Activated effector memory CD4-positive, alpha-beta T cell treated with Interleukin-2 at 50 U/mL for 16 hours (primary cell): Measurements from ENCODE around the gene SLX4IP.
"Not testable (repeated sequence)": the region's sequence is repeated elsewhere in the genome, so short reads cannot be mapped to it uniquely, and the experiment has no call there.

Experiments used
- DNase-seq: peaks from one replicate; pipeline ENCODE4 v3.0.0-alpha.2; 2020

SLX4IP gene

DNA sequence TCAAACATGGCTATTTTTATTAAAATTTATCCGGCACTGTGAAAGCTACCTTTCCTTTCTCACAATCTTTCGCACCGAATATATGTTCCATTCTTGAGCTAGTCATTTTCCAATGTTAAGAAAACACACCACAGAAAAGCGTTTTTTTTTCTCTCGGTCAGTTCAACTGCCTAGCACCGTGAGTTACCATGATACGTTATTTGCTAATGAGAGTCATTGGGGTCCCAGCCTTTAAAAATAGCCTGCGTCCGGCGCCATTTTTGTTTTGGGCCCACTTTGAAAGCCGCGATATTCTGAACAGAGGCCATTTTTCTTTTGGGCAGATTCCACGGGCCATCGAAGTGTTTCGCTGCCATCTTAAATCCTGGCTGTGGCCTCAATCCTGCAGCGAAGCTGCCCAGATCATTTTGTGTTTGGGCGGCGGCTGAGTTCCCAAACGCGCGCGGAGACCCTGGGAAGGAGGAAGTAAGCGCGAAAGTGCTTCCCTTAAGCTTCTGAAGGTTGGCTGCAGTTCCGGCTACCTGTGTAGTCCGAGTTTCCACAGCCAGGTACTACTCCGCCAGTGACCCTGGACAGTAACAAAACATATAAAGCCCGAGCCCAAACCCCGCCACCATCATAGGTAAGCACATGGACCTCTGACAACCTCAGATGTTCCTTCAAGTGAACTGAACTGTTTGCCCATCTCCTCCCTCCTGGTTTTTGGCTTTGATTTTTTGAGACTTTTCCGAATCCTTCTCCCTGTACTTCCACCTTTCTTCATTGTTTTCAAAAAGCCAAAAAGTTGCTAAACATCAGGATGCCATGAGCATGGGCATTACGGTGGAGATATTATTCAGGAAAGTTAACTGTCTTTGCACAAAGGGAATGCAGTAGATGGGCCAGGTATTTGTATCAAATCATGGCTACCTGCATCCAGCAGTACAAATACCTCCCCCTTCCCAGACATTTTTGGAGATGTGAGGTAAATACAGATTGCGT lies at the start of gene SLX4IP:
Gene SLX4IP, plus strand, starts transcription at position 474 of the 981 bp plus-strand sequence. CDS start 22,900 bp downstream, outside the sequence.
- DNase-seq = peak; percentile 78

DNA sequence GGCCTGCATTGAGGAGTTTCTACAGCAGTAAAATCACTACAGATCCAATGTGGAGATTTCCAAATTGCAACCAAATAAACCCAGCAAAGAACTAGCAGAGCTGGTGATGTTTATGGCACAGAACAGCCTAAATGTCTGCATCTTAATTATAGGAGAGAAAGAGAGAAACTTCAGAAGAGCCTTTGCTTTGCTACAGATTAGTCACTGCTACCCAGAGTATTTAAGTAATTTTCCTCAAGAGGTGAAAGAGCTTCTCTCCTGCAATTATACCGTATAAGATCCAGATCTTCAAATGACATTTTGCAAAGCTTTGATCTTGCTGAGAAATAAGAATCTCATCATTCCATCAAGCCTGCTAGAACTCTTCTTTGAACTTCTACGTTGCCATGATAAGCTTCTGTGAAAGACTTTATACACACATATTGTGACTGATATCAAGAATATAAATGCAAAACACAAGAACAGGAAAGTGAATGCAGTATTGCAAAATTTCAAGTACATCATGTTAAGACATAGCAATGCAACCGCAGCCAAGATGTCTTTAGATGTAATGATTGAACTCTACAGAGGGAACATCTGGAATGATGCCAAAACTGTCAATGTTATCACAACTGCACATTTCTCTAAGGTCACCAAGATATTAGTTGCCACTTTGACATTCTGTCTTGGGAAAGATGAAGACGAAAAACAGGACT lies 49.1 kb upstream of the SLX4IP start:
- no peak for DNase-seq

DNA sequence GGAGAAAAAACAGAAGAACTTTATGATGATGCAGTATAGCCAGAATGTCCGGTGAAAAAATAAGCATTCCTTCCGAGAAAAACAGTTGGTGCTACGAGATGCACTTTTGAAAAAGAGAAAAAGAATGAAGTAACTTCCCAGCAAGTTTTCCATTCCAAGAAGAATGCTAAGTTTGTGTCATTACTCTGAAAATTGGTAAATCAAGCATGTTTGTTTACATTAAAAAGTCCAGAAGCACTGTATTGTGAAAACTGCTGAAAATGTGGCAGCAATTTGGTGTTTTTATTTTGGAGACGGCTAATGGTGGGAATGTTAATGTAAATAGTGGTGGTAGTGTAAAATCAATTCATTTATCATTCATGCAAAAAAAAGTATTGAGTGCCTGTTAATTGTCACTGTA lies 47.4 kb upstream of the SLX4IP start:
- no peak for DNase-seq

DNA sequence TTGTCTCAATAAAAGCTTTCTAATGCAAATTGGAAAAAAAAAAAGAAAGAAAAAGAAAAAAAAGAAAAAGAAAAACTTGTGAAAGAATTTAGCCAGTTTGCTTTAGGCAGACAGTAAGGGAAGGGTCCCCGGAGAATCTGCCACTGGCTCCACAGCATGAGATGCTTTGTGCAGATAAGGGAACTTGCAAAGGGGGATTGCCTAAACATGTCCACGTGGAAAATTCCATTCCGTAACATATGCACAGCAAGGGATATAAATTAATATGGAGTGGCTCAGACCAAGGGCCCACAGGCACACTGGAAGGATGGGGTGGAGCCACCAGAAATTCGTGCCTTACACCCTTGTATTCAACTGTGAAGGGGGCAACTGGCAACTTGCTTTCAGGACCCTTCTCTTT lies 46.5 kb upstream of the SLX4IP start:
- no peak for DNase-seq

DNA sequence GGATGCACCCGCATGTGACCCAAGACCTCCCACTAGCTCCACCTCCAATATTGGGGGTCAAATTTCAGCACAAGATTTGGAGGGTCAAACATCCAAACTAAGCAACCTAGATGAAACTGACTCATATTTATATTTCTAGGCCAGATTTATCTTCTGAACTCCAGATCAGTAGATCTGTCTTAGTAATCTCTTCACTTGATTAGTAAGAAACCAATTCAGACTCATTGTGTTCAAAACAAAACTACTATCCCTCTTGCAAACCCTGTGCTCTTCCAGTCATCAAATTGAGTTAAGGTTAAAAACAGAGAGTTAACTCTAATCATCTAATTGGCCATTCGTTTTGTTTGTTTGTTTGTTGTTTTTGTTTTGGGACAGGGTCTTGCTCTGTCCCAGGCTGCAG lies 44.4 kb upstream of the SLX4IP start:
- no peak for DNase-seq

DNA sequence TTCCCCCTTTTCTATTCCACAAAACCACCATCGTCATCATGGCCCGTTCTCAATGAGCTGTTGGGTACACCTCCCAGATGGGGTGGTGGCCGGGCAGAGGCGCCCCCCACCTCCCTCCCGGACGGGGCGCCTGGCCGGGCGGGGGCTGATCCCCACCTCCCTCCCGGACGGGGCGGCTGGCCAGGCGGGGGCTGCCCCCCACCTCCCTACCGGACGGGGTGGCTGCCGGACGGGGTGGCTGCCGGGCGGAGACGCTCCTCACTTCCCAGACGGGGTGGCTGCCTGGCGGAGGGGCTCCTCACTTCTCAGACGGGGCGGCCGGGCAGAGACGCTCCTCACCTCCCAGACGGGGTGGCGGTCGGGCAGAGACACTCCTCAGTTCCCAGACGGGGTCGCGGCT lies 40.4 kb upstream of the SLX4IP start:
- DNase-seq = not testable (repeated sequence)

DNA sequence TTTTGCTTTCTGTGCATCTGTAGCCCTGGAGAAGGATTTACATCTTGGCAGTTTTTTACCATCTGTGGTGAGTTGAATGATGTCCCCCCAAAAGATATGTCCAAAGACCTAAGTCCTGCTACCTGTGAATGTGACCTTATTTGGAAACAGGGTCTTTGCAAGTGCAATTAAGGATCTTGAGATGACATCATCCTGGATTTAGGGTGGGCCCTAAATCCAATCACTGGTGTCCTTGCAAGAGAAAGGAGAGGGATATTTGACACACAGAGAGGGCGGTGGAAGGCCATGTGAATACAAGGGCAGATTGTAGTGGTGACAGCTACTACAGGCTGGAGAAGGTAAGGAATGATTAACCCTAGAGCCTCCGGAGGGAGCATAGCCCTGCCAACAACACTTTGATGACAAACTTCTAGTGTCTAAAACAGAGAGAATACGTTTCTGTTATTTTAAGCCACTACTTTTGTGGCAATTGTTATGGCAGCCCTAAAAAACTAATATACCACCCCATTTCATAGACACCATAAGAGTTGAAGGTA lies 36.2 kb upstream of the SLX4IP start:
- DNase-seq = no peak

DNA sequence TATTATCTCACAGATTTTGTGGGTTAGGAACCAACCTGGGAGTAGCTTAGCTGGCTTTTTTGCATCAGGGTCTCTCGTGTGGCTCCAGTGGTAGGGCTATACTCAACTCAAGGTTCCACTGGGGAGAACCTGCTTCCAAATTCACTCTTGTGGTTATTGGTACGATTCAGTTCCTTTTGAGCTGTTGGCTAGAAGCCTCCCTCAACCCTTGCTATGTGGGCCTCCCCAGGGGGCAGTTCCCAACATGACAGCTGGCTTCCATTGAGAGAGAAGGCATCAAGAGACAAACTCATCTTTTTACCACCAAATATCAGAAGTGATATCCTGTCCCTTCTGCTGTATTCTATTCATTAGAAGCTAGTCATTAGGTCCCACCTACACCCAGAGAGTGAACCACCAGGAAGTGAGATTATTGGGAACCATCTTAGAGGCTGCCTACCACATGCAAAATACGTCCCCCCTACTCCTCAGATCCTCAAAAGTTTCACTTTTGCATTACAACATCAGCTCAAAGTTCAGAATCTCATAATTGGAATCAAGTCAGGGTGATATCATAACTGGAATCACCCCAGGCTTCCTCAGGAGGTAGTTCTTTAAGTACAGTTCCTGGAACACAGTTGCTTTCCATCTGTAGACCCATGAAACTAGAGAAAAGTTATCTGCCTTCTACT lies 32.0 kb upstream of the SLX4IP start:
- DNase-seq = no peak

DNA sequence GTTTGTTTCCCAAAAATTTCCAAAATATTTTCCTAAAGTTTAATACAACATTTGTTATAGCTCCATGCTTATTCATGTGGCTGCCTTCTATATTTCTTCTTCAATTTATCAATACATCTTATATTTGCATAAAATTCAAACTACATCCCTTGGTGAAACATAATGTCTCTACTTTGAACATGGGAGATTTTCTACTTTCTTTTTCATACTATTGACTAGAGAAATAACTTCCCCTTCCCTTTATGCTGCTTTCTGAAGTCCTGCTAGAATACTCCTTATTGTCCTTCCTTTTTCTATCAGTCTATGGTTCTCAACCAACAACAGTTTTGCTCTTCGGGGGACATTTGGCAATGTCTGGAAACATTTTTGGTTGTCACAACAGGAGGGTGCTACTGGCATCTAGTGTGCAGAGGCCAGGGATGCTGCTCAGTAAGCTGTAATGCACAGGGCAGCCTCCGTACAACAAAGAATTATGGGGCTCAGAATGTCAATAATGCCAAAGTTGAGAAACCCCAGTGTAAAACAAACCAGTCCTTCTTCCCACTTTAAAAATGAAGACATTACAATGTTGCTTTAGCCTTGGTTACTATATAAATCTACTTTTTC lies 31.0 kb upstream of the SLX4IP start:
- no peak for DNase-seq

DNA sequence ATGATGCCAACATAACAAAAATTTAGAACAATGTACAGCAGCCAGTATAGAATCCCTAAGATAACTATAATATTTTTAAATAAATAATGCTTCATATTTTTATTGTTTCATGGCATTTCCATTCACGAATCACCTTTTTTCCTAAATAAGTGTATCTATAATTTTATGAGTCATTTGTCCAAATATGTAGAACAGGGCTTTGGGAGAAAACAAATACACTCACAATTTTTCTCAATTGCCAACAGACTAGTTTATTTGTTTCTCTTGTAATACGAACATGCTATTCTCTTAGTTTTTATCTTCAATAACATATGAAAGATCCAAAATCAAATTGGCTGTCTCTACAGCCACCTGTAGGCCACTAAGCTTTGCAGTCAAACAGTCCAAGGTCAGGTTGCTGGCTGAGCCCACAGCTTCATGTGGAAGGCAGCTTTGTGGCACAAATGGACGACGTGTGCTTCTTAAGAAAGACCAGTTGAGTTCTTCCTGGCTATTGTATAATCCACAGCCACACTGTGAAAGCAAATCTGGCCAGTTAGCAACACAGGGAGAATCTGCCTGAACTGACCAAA lies 30.1 kb upstream of the SLX4IP start:
- DNase-seq = no peak

DNA sequence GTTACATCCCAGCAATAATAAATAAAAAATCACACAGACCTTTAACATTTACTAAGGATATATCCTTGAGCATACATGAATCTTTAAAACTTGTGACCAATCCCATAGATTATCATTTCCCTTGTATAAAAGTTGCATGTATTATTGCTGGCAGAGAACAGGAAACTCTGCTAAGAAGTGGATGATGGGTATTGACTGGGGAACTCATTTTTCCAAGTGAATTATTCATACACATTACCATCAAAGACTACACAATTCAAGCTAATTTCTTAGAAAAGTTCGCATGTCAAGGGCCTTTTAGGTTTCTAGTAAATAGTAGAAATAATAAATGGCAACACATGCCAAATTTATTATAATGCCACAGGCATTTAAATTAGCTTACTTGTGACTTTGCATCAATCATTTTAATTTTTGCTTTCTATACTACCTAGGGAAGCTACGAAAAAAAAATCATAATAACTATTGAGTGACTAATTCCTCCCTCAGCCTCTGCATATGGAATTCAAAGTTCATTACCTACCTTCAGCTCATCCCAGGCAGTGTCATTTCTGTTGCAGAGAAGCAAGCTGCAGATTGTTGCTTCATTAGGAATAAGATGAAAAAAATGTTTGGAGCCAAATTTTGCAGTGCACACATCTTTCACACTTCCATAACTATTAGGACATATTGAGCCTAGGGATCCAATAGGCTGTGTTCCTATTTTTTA lies 26.8 kb upstream of the SLX4IP start:
- no peak for DNase-seq

DNA sequence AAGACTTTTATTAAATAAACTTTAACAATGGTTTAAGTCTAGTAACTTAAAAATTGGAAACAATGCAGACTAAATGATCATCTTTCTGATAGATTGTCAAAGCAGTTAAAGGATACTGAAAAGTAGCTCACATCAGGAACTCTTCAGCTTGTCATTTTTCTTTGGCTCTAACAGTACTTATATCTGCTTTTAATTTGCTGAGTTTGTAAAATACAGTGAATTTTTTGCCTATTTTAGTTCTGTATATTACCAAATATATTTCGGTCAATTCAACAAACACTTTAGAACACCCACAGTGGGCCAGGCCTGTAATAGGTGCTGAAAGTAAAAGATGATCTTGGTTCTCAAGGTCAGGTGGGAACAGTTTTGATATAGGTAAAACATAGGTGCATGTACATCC lies 23.4 kb upstream of the SLX4IP start:
- no peak for DNase-seq

DNA sequence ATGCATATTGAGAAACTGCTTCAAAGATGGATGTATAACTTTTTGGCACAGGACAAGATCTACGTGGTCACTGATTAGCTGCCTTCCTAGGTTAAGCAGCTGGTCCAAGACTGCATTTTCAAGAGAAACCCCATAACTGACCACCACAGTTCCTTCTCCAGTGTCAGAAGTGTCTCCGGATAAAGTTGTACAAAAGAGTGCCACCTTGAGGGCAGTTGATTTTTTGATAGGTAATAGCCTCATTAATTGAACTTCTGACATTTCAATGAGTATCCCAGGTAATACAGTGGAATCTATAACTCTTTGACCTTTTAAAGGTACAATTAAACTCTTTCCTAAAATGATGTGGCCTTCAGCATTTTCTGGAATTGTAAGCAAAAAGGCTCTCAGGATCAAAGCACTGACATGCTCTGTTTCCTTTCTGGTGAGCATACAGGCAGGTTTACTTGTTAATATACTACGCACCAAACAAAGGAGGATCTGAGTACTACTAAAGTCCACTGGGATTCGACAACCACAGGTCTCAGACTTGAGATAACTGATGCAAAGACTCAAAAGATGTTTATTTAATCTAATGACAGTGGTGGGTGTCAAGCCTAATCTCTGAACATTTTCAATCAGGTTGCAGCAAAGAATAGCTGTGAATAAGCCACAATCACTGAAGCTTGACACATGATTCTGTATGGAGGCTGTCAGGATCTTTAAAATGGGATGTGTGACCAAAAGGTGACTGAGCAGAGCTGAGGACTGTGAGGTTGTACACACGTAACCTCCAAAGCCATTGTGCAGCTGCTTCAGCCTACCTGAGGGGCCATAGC lies 22.3 kb upstream of the SLX4IP start:
- no peak for DNase-seq

DNA sequence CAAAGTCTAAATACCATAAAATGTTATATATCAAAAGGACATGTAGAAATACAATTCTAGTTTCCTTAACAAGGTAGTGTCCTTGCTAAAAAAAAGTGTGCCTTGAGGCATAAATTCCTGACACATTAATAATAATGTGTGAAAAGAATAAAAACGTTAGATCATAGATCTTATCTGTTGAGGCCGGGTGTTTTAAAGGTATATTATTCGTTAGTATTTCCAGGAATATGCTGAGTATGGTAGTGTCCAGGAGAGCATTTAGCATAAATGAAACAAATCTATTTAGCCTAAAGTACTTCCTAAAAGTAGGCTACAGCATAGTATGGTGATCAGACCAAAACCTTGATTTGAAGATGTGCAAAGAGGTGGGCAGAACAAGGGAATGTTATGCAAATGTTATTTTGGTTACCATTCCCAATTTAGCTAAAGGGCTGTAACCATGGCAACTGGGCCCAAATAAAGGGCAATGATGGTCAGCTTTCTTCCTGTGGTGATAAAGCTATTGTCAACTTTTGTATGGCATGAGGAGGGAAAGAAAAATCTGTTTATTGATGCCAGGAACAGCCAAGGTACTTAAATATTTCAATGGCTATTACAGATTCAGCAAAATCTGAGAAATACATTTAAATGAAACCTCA lies 20.0 kb upstream of the SLX4IP start:
- no peak for DNase-seq

DNA sequence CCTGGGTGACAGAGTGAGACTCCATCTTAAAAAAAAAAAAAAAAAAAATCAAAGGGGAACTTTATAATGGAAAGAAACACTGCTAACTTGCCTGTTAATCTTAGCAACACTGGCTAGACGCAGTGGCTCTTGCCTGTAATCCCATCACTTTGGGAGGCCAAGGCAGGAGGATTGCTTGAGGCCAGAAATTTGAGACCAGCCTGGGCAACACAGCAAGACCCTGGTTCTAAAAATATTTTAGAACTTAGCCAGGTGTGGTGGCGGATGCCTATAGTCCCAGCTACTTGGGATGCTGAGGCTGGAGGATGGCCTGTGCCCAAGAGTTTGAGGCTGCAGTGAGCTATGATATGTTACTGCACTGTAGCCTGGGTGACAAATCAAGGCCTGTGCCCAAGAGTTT lies 17.9 kb upstream of the SLX4IP start:
- not testable (repeated sequence) for DNase-seq

DNA sequence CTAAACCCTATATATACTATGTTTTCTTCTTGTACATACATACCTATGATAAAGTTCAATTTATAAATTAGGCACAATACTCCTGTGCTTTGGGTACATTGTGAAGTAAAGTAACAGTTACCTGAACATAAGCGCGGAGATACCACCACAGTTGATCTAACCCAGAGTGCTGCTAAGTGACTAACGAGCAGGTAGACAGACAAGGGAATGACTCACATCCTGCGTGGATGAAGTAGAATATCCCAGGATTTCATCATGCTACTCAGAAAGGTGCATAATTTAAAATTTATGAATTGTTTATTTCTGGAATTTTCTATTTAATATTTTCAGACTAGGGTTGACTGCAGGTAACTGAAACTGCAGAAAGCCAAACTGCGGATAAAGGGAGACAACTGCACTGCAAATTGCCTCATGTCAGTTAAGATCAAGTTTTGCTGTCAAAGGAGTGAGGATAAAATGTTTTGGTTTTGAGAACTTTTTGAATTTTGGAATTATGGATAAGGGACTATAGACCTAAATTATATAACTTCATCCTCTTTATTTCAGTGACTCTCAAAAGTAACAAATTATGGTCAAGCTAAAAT lies 15.5 kb upstream of the SLX4IP start:
- DNase-seq = no peak

DNA sequence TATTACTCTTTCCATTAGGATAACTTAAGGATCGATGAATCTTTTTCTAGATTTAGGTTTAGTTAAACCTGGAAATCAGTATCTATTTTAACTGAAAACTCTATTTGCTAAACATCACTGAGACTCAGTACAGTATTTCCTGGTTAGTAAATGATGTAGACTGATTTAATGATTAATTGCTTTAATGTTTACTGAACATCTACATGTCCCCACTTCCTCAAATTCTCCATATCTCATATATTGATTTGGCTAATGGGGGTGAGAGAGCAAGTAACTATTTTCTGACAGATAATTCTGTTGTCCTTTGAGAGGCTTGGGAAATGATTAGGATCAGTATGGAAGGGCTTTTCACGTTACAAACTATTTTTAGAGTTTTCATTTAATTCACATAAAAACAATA lies 11.4 kb upstream of the SLX4IP start:
- no peak for DNase-seq

DNA sequence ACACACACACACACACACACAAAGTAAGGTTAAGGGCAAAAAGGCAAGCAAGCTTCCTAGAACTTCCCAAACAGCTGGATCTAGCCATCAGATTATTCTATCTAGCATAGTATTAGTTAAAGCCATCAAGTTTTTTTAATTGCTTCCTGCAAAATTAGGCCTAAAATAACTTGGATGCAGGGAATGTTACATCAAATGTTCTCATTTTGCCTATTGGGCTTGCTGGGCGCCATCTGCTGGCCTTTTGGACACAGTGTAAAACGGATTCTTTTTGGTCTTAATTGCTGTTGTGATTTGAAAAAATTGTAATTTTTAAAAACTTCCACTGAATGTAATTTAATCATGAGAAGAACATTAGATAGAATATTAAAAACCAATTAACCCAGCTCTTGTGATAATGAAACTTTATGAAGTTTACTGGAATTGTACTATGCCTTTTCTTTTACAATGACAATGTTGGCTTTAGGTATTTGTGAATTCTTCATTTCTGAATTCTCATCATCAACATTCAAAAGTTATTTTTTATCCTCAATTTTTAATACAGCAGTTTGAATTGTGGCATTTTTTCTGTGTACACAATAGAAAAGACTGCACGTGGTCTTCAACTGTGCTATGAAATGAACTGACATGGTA lies 7.9 kb upstream of the SLX4IP start:
- peak; percentile 7 for DNase-seq

DNA sequence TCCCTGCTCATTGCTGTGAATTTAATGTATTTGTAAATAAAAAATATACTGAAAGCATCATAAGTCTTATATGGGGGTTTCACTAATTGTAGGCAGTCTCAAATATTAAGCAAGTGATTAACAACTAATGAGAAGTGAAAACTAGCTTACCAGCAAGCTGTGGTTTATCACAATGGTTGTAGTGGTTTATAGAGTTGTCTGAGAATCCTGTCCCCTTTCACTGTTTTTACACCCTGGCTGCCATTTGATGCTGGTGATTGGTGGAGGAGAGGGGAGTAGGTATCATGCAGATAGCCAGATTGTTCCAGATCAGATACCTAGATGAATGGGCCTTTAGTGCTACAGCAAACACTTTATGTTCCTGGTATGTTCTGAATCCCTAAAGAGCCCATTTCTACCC lies 7.1 kb upstream of the SLX4IP start:
- DNase-seq = no peak
